MCF 10A (cell line): ENCODE results near the gene ANAPC2. TPM values are rescaled to one million over a fixed set of nuclear protein-coding genes. Genes with fewer than 3 reads are reported as not detected.

Experiments
- BruUV-seq: library from RNA; stranded (reverse); fragments of 400-500 nt; replicated peaks from 2 replicates; lab custom pipeline; 2021; lab: Mats Ljungman, UMichigan
- CTCF ChIA-PET: fragments of 300-600 bp; sonication (Branson Sonifier 250); formaldehyde crosslinking; extraction: SDS; loops from one replicate; lab custom pipeline; 2021; ENCODE audit warnings: antibody characterized with exemption, inconsistent platforms; lab: Yijun Ruan, JAX
- POLR2A ChIA-PET: fragments of 300-600, 350-650 bp; sonication (Branson Sonifier 250); formaldehyde crosslinking; extraction: SDS; loops from one replicate; lab custom pipeline; 2020; ENCODE audit warnings: antibody characterized with exemption, inconsistent platforms; lab: Yijun Ruan, JAX
- DNase-seq: peaks from one replicate; pipeline ENCODE4 v3.0.0-alpha.2; 2018; ENCODE audit not compliant: unreplicated experiment
- H3K27ac Mint-ChIP-seq: one replicate; pipeline ENCODE4 v1.8.0; 2022; ENCODE audit warnings: mild to moderate bottlenecking, low read depth, mixed read lengths; ENCODE audit not compliant: unreplicated experiment
- H3K27me3 Mint-ChIP-seq: one replicate; pipeline ENCODE4 v1.8.0; 2022; ENCODE audit warnings: mixed read lengths; ENCODE audit not compliant: insufficient read depth, unreplicated experiment
- H3K36me3 Mint-ChIP-seq: one replicate; pipeline ENCODE4 v1.8.0; 2022; ENCODE audit warnings: mild to moderate bottlenecking, moderate library complexity, mixed read lengths; ENCODE audit not compliant: insufficient read depth, unreplicated experiment
- H3K4me1 Mint-ChIP-seq: one replicate; pipeline ENCODE4 v1.8.0; 2022; ENCODE audit warnings: mixed read lengths; ENCODE audit not compliant: insufficient read depth, unreplicated experiment
- H3K4me3 Mint-ChIP-seq: one replicate; pipeline ENCODE4 v1.8.0; 2022; ENCODE audit warnings: mild to moderate bottlenecking, moderate library complexity, mixed read lengths; ENCODE audit not compliant: unreplicated experiment
- H3K9me3 Mint-ChIP-seq: one replicate; pipeline ENCODE4 v1.8.0; 2022; ENCODE audit warnings: mixed read lengths; ENCODE audit not compliant: unreplicated experiment
- CTCF ChIP-seq: fragments of 200-600 bp; IDR thresholded peaks from one replicate; pipeline ENCODE4 v1.8.0; 2022; ENCODE audit warnings: antibody characterized with exemption, mild to moderate bottlenecking; ENCODE audit not compliant: unreplicated experiment
- intact Hi-C: fragments of 100-400 bp; cut with micrococcal nuclease; formaldehyde crosslinking; loops from 2 replicates; pipeline ENCODE4 v1.14.1; 2022
- total RNA-seq: library from RNA; stranded (reverse); gene quantifications from 2 replicates; pipeline ENCODE4 v1.2.3, GENCODE V29; 2022

ANAPC2 gene
- total RNA-seq, 1 experiment from 2014 or later: 42.1 TPM

GRCh38 chr9:137187386-137187785 is 974 bp downstream of the ANAPC2 start:
- POLR2A ChIA-PET: interaction anchor here (0.6 to 3.7 kb wide), 15 partner anchors 11 to 125 kb away, joined by 3 to 57 read pairs (median 7); partner anchors contain the start of genes CYSRT1, GRIN1, MAN1B1 and NDOR1
- intact Hi-C loops: no loop called here

GRCh38 chr9:137186385-137186784 is 2.0 kb downstream of the ANAPC2 start:
- H3K4me1 Mint-ChIP-seq: peaks cover 10% of the 10 kb centered on the region

More at GRCh38 chr9:137187386-137187785, 974 bp downstream of the ANAPC2 start:
- H3K9me3 Mint-ChIP-seq: no peaks in the 10 kb centered on the region
- no peak for TF ChIP-seq CTCF
- BruUV-seq: no TSS peak
- H3K27me3 Mint-ChIP-seq: no peaks in the 10 kb centered on the region
- H3K27ac Mint-ChIP-seq: peak overlapping the region; percentile 95
- CTCF ChIA-PET: interaction anchor here (1.1 to 2.4 kb wide), 3 partner anchors 18 to 65 kb away, joined by 3 to 9 read pairs (median 3); partner anchors contain the start of genes NDOR1 and TMEM203
- H3K36me3 Mint-ChIP-seq: peaks cover 31% of the 10 kb centered on the region
- H3K4me3 Mint-ChIP-seq: peak overlapping the region; percentile 94
- H3K4me1 Mint-ChIP-seq: peaks cover 10% of the 10 kb centered on the region
- no peak for DNase-seq

GRCh38 chr9:137185921-137186320 is 2.4 kb downstream of the ANAPC2 start:
- no peak overlapping the region for H3K27ac Mint-ChIP-seq
- BruUV-seq: no TSS peak
- H3K4me1 Mint-ChIP-seq: peaks cover 10% of the 10 kb centered on the region
- no peaks in the 10 kb centered on the region for H3K9me3 Mint-ChIP-seq
- intact Hi-C loops: no loop called here
- DNase-seq: no peak
- peaks cover 31% of the 10 kb centered on the region for H3K36me3 Mint-ChIP-seq
- no peak for TF ChIP-seq CTCF
- H3K27me3 Mint-ChIP-seq: no peaks in the 10 kb centered on the region
- ChIA-PET POLR2A (no interaction called here), CTCF (no interaction called here)
- H3K4me3 Mint-ChIP-seq: no peak overlapping the region

More at GRCh38 chr9:137186385-137186784, 2.0 kb downstream of the ANAPC2 start:
- ChIA-PET CTCF (interaction anchor here (0.5 kb wide), 1 partner anchor 51 kb away, joined by 3 read pairs; no protein-coding TSS in a partner anchor), POLR2A (interaction anchor here (3.7 kb wide), 1 partner anchor 56 kb away, joined by 41 read pairs; no protein-coding TSS in a partner anchor)
- H3K9me3 Mint-ChIP-seq: no peaks in the 10 kb centered on the region
- peaks cover 34% of the 10 kb centered on the region for H3K36me3 Mint-ChIP-seq
- H3K4me3 Mint-ChIP-seq: peak overlapping the region; percentile 94
- intact Hi-C loops: no loop called here
- no peak for DNase-seq
- no peak for TF ChIP-seq CTCF
- H3K27ac Mint-ChIP-seq: no peak overlapping the region
- no TSS peak for BruUV-seq
- no peaks in the 10 kb centered on the region for H3K27me3 Mint-ChIP-seq

- Mint-ChIP-seq H3K36me3 (peaks cover 26% of the 10 kb centered on the region), H3K27ac (no peak overlapping the region), H3K9me3 (no peaks in the 10 kb centered on the region), H3K4me3 (no peak overlapping the region), H3K27me3 (no peaks in the 10 kb centered on the region), H3K4me1 (peaks cover 10% of the 10 kb centered on the region)
- no peak for TF ChIP-seq CTCF
- ChIA-PET CTCF (interaction anchor here (0.6 kb wide), 1 partner anchor 121 kb away, joined by 5 read pairs; no protein-coding TSS in a partner anchor), POLR2A (no interaction called here)
- DNase-seq: no peak
- no TSS peak for BruUV-seq
- intact Hi-C loops: no loop called here
Observed at GRCh38 chr9:137184881-137185660, 3.3 kb downstream of the ANAPC2 start.
